ENCODE measurements around the gene CCNY.

DNA sequence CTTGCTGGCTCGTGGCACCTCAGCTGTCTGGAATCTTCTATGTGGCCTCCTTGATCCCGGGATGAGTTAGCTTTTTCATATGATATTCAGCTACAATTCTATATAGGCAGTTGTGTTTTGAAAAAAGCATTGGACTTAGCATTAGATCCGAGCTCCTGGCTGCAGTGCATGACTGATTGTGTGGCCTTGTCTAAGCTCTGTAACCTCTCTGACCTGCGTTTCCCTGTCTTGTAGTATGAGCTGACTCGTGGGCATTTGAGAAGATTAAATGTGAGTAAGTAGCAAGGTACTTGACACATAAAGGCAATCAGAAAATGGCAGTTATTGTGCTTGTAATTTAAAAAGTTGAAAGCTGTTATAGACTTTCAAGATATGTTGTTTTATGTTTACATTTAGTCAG, 85.9 kb downstream of the CCNY start:
- TF ChIP-seq, protein P1, sequence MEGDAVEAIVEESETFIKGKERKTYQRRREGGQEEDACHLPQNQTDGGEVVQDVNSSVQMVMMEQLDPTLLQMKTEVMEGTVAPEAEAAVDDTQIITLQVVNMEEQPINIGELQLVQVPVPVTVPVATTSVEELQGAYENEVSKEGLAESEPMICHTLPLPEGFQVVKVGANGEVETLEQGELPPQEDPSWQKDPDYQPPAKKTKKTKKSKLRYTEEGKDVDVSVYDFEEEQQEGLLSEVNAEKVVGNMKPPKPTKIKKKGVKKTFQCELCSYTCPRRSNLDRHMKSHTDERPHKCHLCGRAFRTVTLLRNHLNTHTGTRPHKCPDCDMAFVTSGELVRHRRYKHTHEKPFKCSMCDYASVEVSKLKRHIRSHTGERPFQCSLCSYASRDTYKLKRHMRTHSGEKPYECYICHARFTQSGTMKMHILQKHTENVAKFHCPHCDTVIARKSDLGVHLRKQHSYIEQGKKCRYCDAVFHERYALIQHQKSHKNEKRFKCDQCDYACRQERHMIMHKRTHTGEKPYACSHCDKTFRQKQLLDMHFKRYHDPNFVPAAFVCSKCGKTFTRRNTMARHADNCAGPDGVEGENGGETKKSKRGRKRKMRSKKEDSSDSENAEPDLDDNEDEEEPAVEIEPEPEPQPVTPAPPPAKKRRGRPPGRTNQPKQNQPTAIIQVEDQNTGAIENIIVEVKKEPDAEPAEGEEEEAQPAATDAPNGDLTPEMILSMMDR (IDR thresholded peaks at IDR 0.05; ENCODE audit: low read length): no peak
- TF ChIP-seq EZH2phosphoT487 (IDR thresholded peaks at IDR 0.05; ENCODE audit: low read length): no peak
- TF ChIP-seq EZH2 (optimal IDR thresholded peaks at IDR 0.05; ENCODE audit: low read depth, low read length): no peak

All from MM.1S (cell line).